HG03039 (cell line): ENCODE data around the gene PRKCQ.
"Not testable (repeated sequence)": the region's sequence is repeated elsewhere in the genome, so short reads cannot be mapped to it uniquely, and the experiment has no call there.

Experiments
- ATAC-seq: cut with Tn5 transposase; IDR thresholded peaks from one replicate; pipeline ENCODE4 v1.9.1; 2021; ENCODE audit warnings: mild to moderate bottlenecking, moderate library complexity; ENCODE audit not compliant: unreplicated experiment

Gene PRKCQ

GRCh38 chr10:6494936-6495592 lies 85.0 kb downstream of the PRKCQ start:
- ATAC-seq: no peak

DNA sequence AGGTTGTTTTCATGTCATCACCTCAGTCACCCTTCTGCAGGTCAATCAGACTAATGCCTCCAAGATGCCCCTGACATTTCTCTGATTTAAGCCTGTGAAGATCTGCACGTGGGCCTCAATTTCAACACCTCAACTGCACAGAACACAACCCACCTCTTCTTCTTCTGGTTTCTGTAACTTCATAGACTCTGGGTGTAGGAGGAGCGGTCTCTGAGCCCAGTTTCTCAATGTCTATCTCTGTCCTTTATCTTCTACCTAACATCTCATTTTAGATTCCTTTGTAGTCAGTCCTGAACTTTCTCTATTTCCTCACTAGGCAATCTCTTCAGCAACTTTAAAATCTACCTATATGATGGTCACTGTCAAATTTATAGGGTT lies 85.6 kb downstream of the PRKCQ start:
- no peak for ATAC-seq

- ATAC-seq: no peak
These were observed 86.3 kb downstream of the PRKCQ start for GRCh38 chr10:6493521-6494441.

DNA sequence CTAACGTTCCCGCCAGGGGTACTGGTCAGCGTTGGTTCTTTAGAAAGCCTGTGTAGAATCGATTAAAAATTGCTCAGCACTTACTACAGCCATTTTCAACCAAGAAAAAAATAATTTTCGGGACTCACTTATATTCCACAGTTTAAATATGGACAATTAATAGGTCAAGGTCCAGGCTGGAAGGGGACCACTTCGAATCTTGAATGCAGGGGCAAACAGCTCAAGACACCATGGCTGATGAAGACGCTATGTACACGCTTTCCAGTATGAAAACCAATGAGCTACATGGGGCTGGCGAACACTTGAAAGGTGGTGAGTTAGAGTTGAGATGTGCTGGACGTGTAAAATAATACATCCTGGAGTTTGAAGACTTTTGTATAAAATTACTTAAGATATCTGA lies 87.2 kb downstream of the PRKCQ start:
- ATAC-seq: no peak

DNA sequence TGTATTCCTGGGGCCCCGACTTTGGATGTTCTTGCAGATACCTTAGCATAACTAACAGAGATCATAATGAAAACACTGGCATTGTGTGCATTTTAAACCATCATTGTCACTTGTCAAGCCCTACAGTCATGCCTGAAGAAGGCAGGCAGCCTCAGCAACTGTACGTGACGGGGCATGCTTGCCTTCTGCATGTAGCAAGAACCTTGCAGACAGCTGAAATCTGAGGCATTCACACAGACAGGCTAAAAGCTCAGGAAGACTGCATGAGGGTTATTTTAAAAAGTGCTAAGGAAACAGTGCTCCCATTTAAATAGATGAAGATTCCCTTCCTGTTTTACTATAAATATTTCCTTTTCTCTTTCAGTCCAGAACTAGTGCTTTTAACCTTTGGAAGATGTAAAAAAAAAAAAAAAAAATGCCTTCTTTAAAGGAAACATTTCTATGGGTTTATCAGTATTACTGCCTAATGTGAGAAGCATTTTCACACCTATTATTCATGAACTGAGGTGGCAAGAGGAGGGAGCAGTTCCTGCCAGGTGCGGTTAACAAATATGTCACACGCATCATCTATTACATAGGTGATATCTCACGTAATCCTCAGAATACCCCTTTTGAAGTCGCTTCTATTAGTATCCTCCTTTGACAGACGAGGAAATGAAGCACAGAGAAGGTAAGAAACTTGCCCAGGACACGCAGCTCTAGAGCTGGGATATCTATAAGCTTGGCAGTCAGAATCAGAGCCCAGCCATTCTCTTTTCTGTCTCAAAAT lies 88.1 kb downstream of the PRKCQ start:
- ATAC-seq: no peak

DNA sequence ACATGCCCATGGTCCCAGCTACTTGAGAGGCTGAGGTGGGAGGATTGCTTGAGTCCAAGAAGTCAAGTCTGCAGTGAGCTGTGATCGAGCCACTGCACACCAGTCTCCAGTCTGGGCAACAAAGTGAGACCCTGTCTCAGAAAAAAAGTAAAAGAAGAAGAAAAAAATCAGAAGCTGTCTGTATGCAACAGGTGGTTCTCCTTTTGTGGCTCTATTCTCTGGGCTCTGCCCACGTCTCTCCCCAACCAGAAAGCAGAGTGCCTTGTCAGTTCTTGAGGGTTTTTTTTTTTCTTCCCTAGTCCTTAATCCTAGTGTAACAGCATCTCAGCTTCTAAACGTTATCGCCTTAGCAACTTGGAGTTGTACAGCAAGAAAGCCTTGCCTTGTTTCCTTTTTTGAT lies 89.5 kb downstream of the PRKCQ start:
- ATAC-seq: no peak

- no peak for ATAC-seq
These were observed 92.2 kb downstream of the PRKCQ start for GRCh38 chr10:6487920-6488319.

DNA sequence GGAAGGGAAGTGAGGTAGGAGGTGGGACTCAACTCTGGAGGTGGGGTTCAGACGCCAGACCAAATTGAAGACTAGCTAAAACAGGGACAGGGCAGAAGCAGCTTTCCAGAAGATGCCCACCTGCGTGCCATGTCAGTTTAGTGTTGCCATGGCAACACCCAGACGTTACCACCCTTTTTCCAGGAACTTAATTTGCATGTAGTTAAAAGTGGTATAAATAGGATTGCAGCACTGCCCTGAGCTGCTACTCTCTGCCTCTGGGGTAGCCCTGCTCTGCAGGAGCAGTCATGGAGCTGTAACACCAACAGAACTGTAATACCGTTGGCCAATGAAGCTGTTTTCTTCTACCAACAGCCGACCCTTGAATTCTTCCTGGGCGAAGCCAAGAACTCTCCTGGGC lies 93.8 kb downstream of the PRKCQ start:
- ATAC-seq: no peak

- ATAC-seq: no peak
These were observed 97.2 kb downstream of the PRKCQ start for GRCh38 chr10:6482737-6483357.

- ATAC-seq: no peak
These were observed 101.4 kb downstream of the PRKCQ start for GRCh38 chr10:6478722-6479121.

DNA sequence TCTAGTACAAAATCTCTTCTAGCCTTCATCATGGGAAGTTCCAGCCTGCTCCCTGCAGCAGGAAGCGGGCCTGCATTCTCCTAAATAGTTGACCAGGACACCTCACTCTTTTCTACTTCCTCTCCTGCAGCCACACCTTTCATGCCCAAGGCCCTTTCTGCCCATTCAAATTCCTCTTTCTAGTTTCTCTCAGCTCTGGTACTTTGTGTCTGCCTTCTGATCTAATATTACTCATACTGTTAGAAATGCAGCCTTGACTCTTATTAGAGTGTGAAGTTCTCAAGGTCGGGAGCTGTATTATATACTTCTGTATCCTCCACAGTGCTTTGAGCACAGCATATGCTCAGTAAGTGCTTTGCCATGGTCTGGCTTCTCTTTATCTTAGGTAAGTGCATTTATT lies 103.1 kb downstream of the PRKCQ start:
- no peak for ATAC-seq

GRCh38 chr10:6474871-6475270 lies 105.2 kb downstream of the PRKCQ start:
- no peak for ATAC-seq

GRCh38 chr10:6473901-6474370 lies 106.1 kb downstream of the PRKCQ start:
- ATAC-seq: no peak

DNA sequence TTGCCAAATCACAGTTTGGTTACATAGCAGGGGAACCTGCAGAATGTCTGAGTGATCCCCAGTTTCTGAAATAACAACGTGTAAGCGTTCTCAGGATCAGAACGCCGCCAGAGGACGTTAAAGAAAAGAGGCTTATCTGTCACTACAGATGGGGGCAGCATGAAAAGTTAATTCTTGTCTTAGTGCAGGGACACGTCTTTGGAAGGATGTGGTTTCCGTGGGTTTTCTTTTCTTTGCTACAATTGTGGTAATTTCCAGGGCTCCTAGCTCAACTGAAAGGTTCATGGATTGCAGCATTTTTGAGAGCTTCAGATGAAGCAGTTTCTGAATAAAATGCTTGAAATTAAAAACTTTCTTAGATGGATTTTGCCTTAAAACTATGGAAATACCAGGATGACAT lies 106.6 kb downstream of the PRKCQ start:
- ATAC-seq: no peak

GRCh38 chr10:6472710-6473005 lies 107.4 kb downstream of the PRKCQ start:
- ATAC-seq: not testable (repeated sequence)

GRCh38 chr10:6470894-6471618 lies 109.0 kb downstream of the PRKCQ start:
- ATAC-seq: no peak

DNA sequence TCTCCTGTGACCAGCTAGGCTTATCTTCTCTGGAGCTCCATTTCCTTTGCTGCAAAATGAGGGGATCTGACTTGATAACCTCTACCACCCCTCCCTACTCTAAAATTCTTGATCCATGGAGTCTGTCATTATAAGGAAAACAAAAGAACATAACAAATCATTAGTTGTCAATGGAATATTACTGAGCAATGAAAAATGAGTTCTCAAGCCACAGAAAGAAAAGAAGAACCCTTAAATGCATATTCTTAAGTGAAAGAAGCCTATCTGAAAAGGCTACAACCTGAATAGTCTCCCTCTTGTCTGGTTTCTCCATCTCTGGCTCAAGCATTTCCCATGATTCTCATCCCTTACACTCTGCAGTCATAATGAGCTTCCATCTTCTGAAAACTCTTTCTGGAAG lies 110.4 kb downstream of the PRKCQ start:
- no peak for ATAC-seq

DNA sequence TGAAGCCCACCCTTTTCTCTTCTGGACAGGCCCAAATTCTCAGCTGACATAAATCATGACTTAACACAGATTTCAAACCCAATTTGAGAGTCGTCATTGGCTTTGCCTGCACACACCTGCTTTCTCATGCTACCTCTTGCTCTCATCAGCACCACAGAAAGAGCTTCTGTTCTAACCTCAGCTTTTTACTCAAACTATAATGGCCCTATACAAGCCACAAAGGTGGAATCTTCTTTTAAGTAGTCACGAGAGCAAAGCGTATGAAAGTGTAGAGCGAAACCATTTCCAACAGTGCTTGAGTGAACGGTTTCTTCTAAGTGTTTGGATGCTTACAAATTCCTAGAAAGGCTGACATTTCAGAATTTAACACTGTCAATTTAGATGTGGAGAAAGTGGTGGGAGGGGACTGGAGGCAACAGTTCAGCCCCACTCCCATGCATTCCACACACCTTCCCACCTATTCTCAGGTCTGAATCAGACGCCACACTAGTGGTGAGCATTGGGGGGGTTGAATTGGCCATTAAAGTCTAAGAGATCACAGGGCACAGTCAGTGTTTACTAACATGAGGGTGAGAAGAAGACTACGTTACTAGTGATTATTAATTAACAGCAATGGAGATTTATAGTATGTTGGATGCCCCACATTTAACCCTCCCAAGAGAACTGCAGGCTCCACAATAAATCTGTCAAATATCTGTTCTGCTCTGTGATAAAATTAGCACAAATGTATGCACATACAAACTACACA lies 114.0 kb downstream of the PRKCQ start:
- no peak for ATAC-seq

GRCh38 chr10:6465437-6465836 lies 114.6 kb downstream of the PRKCQ start:
- no peak for ATAC-seq

GRCh38 chr10:6464862-6465430 lies 115.1 kb downstream of the PRKCQ start:
- ATAC-seq: no peak
